Activated CD8-positive, alpha-beta T cell treated with anti-CD3 and anti-CD28 coated beads for 36 hours (primary cell): ENCODE data around the gene PCP2. TPM values are rescaled to one million over a fixed set of nuclear protein-coding genes. Genes with fewer than 3 reads are reported as not detected.
"Not testable (repeated sequence)": the region's sequence is repeated elsewhere in the genome, so short reads cannot be mapped to it uniquely, and the experiment has no call there.

Experiments
- ATAC-seq: fragments of 200-7000 bp; cut with Tn5 transposase; one replicate; pipeline ENCODE4 v1.10.0; 2021; ENCODE audit warnings: mild to moderate bottlenecking, moderate library complexity
- CTCF ChIA-PET: fragments of 350-600 bp; sonication (Branson Sonifier 250); formaldehyde crosslinking; loops from one replicate; lab custom pipeline; 2021; ENCODE audit warnings: antibody characterized with exemption; lab: Charles Lee
- POLR2A ChIA-PET: fragments of 350-600 bp; sonication (Branson Sonifier 250); formaldehyde crosslinking; loops from one replicate; lab custom pipeline; 2021; ENCODE audit warnings: antibody characterized with exemption; lab: Charles Lee
- DNase-seq: peaks from one replicate; pipeline ENCODE4 v3.0.0-alpha.2; 2020
- H3K27ac Mint-ChIP-seq: one replicate; pipeline ENCODE4 v1.8.0; 2021; ENCODE audit warnings: mild to moderate bottlenecking, mixed read lengths
- H3K27me3 Mint-ChIP-seq: one replicate; pipeline ENCODE4 v1.8.0; 2021; ENCODE audit warnings: mixed read lengths
- H3K36me3 Mint-ChIP-seq: one replicate; pipeline ENCODE4 v1.8.0; 2021; ENCODE audit warnings: low read depth, mixed read lengths
- H3K4me1 Mint-ChIP-seq: one replicate; pipeline ENCODE4 v1.8.0; 2021; ENCODE audit warnings: low read depth, mixed read lengths
- H3K4me3 Mint-ChIP-seq: one replicate; pipeline ENCODE4 v1.8.0; 2021; ENCODE audit warnings: mild to moderate bottlenecking, moderate library complexity, mixed read lengths
- H3K9me3 Mint-ChIP-seq: one replicate; pipeline ENCODE4 v1.8.0; 2021; ENCODE audit warnings: mixed read lengths
- CTCF ChIP-seq: fragments of 200-600 bp; IDR thresholded peaks from one replicate; pipeline ENCODE4 v1.8.0; 2022; ENCODE audit warnings: antibody characterized with exemption, mild to moderate bottlenecking
- intact Hi-C: fragments of 100-400 bp; cut with micrococcal nuclease; formaldehyde crosslinking; loops from one replicate; pipeline ENCODE4 v1.10.0; 2022
- total RNA-seq, 2 experiments: library from RNA; stranded (reverse); gene quantifications; one replicate each; pipeline ENCODE4 v1.2.3, GENCODE V29; 2021

Gene PCP2
- total RNA-seq, 2 experiments from 2014 or later = 4.0 to 4.8 TPM

- no peak for ATAC-seq
- Mint-ChIP-seq H3K27ac (no peak overlapping the region), H3K27me3 (no peaks in the 10 kb centered on the region), H3K4me1 (peaks cover 4% of the 10 kb centered on the region), H3K4me3 (no peak overlapping the region), H3K36me3 (peaks cover 10% of the 10 kb centered on the region), H3K9me3 (peaks cover under 1% of the 10 kb centered on the region)
- no peak for TF ChIP-seq CTCF
- no peak for DNase-seq
- intact Hi-C loops = no loop called here
- ChIA-PET CTCF (interaction anchor here (0.6 kb wide), 1 partner anchor 36 kb away, joined by 3 read pairs; the partner anchor contains the start of gene TRAPPC5), POLR2A (interaction anchor here (1.4 kb wide), 1 partner anchor 14 kb away, joined by 3 read pairs; no protein-coding TSS in a partner anchor)
Measured at GRCh38 chr19:7645163-7645562, 11.6 kb upstream of the PCP2 start.

- Mint-ChIP-seq H3K27me3 (no peaks in the 10 kb centered on the region), H3K27ac (no peak overlapping the region), H3K9me3 (peaks cover 6% of the 10 kb centered on the region), H3K4me3 (no peak overlapping the region), H3K4me1 (peaks cover 10% of the 10 kb centered on the region), H3K36me3 (peaks cover 16% of the 10 kb centered on the region)
- DNase-seq = no peak
- ATAC-seq = no peak
- POLR2A ChIA-PET = interaction anchor here (0.9 to 1.4 kb wide), 2 partner anchors 14 kb away, joined by 3 to 4 read pairs; no protein-coding TSS in a partner anchor
- TF ChIP-seq CTCF = no peak
- intact Hi-C loops = no loop called here
- CTCF ChIA-PET = no interaction called here
Measured at GRCh38 chr19:7644550-7644877, 11.0 kb upstream of the PCP2 start.

DNA sequence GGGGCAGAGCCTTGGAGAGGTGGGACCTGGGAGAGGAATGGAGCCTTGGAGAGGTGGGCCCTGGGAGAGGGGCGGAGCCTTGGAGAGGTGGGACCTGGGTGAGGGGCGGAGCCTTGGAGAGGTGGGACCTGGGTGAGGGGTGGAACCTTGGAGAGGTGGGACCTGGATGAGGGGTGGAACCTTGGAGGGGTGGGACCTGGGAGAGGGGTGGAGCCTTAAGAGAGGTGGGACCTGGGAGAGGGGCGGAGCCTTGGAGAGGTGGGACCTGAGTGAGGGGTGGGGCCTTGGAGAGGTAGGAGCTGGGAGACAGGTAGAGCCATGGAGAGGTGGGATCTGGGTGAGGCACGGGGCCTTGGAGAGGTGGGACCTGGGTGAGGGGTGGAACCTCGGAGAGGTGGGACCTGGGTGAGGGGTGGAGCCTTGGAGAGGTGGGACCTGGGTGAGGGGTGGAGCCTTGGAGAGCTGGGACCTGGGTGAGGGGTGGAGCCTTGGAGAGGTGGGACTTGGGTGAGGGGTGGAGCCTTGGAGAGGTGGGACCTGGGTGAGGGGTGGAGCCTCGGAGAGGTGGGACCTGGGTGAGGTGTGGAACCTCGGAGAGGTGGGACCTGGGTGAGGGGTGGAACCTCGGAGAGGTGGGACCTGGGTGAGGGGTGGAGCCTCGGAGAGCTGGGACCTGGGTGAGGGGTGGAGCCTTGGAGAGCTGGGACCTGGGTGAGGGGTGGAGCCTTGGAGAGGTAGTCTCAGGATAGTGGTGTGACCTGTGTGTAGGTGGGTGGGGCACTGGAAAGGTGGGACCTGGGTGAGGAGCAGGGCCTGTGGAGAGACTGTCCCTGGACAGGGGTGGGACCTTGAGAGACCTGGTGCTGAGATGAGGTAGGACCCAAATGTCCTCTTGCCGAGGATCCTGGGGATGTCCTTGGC, 10.4 kb upstream of the PCP2 start:
- H3K27me3 Mint-ChIP-seq, H3K27ac Mint-ChIP-seq, H3K4me3 Mint-ChIP-seq, H3K9me3 Mint-ChIP-seq, CTCF ChIA-PET, intact Hi-C loops: not testable (repeated sequence)
- peaks cover 11% of the 10 kb centered on the region for H3K4me1 Mint-ChIP-seq
- DNase-seq (peak; percentile 48), ATAC-seq (peak; percentile 55)
- POLR2A ChIA-PET = interaction anchor here (0.9 to 1.4 kb wide), 3 partner anchors 13 to 18 kb away, joined by 3 to 4 read pairs (median 3); no protein-coding TSS in a partner anchor
- H3K36me3 Mint-ChIP-seq = peaks cover 18% of the 10 kb centered on the region

DNA sequence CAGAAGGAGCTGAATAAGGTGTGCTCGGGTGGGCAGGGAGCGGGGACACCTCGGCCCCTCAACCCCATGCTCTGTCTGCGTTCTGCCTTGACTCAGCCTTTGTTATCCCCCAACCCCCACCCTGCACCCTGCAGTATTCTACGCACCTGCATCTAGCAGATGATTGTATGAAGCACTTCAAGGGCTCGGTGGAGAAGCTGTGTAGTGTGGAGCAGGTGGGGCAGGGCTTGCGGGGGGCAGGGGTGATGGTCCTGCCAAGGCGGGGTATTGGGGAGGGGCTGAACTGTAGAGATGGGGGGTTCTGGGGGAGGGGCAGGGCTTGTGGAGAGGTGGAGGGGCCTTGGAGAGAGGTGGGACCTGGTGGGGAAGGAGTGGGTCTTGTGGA, 9.5 kb upstream of the PCP2 start:
- intact Hi-C loops = no loop called here
- ChIA-PET CTCF (interaction anchor here (1.3 to 1.7 kb wide), 2 partner anchors 9 to 157 kb away, joined by 5 to 6 read pairs; no protein-coding TSS in a partner anchor), POLR2A (interaction anchor here (1.0 to 1.2 kb wide), 2 partner anchors 14 to 17 kb away, joined by 3 read pairs; no protein-coding TSS in a partner anchor)
- peaks cover 6% of the 10 kb centered on the region for H3K9me3 Mint-ChIP-seq
- H3K4me1 Mint-ChIP-seq = peaks cover 11% of the 10 kb centered on the region
- peaks cover 18% of the 10 kb centered on the region for H3K36me3 Mint-ChIP-seq
- no peaks in the 10 kb centered on the region for H3K27me3 Mint-ChIP-seq
- no peak for TF ChIP-seq CTCF
- H3K4me3 Mint-ChIP-seq = no peak overlapping the region
- ATAC-seq (no peak), DNase-seq (no peak)
- H3K27ac Mint-ChIP-seq = no peak overlapping the region

- DNase-seq (no peak), ATAC-seq (no peak)
- Mint-ChIP-seq H3K27ac (no peak overlapping the region), H3K27me3 (no peaks in the 10 kb centered on the region), H3K4me3 (no peak overlapping the region), H3K36me3 (peaks cover 18% of the 10 kb centered on the region), H3K4me1 (peaks cover 16% of the 10 kb centered on the region), H3K9me3 (peaks cover 6% of the 10 kb centered on the region)
- TF ChIP-seq CTCF = no peak
- POLR2A ChIA-PET = interaction anchor here (1.0 to 1.2 kb wide), 2 partner anchors 15 to 16 kb away, joined by 3 read pairs; no protein-coding TSS in a partner anchor
- intact Hi-C loops = no loop called here
- CTCF ChIA-PET = interaction anchor here (1.2 to 1.9 kb wide), 4 partner anchors 10 to 157 kb away, joined by 3 to 6 read pairs (median 6); partner anchors contain the start of gene TRAPPC5
Measured at GRCh38 chr19:7642295-7643030, 8.9 kb upstream of the PCP2 start.
